HUES6 (cell line): ENCODE measurements around the gene USH1G.

ENCODE experiments used
- H3K27ac ChIP-seq: 2 replicates; pipeline ENCODE4 v1.7.0; 2013; ENCODE audit warnings: low read depth, mild to moderate bottlenecking, low read length, inconsistent platforms
- H3K27me3 ChIP-seq: 2 replicates; pipeline ENCODE4 v1.6.1; 2013; ENCODE audit warnings: low read length; ENCODE audit not compliant: control insufficient read depth, insufficient read depth
- H3K36me3 ChIP-seq: 2 replicates; pipeline ENCODE4 v1.6.1; 2013; ENCODE audit warnings: low read length; ENCODE audit not compliant: control insufficient read depth, insufficient read depth
- H3K4me1 ChIP-seq: 2 replicates; pipeline ENCODE4 v1.6.1; 2013; ENCODE audit warnings: low read length; ENCODE audit not compliant: control insufficient read depth, insufficient read depth
- H3K4me3 ChIP-seq: 2 replicates; pipeline ENCODE4 v1.5.1; 2013; ENCODE audit warnings: low read depth, low read length
- H3K9ac ChIP-seq: one replicate; pipeline ENCODE4 v1.6.1; 2013; ENCODE audit warnings: mild to moderate bottlenecking, low read length
- H3K9me3 ChIP-seq: 2 replicates; pipeline ENCODE4 v1.6.1; 2013; ENCODE audit warnings: low read depth, low read length; ENCODE audit not compliant: control insufficient read depth, insufficient read depth

Gene USH1G

DNA sequence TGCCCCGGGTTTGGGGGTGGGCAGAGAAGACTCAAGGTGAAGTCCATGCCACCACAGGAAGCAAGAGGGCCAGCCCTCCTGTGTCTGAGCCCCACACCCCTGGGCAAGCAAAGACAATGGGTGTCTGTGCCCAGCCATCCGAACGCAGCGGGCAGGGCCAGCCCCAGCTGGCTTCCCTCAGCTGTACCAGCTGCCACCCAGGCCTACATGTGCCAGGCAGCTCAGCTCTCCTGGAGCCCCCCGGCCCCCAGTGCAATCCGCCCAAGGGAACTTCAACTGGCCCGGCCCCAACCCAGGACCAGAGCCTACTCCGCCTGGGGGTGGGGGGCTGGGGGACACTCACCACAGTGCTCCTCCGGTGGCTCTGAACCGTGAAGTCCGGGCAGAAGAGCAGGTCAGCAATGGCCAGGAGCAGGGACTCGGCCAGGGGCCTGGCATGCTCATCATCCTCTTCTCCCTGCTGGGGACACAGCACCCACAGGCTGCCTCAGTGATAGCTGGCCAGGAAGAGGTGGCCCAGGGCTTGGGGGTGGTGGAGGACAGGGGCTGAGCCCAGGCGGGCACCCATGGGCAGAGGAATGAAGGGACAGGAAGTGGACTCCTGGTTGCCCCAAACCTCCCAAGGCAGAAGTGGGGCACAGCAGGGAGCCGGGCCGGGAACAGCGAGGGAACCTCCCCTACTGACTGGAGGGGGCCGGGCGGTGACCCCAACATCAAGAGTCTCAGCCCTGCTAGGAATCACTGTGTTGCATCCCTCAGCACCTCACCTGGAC, 39.8 kb upstream of the USH1G start:
- Histone ChIP-seq H3K27me3 (peaks cover 20% of the 10 kb centered on the region), H3K9me3 (no peaks in the 10 kb centered on the region), H3K9ac (no peak overlapping the region), H3K36me3 (no peaks in the 10 kb centered on the region), H3K4me3 (no peak overlapping the region), H3K4me1 (peaks cover 4% of the 10 kb centered on the region; the same call in 1 of the 2 replicates), H3K27ac (no peak overlapping the region)

DNA sequence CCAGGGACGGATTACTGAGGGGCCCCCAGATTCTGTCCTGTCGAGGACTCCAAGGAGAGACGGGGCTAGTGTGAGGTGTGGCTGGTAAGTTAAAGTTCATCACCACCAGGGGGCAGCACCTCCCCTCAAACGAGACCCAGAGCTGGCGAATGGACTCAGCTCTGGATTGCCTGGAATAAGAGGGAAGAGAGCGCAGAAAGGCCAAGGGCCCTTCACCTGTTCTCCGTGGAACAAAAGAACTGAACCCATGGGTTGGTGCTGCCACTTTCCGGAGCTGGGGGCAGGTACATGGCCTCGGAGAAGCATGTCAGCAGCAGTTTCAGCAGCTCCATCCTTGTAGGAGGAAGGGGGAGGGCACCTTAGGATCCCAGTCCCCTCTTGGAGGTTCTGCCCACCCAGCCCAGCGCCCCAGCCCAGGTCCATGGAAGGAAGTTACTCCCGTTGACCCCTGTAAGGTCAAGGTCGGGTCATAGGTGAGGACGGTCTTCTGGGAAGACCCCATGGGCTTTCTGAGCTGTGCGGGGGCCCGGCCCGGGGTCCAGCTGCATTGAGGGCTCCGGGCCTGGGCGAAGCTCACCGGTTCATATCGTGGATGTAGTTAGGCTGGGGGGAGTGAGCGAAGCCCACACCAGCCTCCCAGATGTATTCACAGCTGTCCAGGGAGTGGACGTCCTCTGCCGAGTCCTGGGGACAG, 38.7 kb upstream of the USH1G start:
- Histone ChIP-seq H3K27me3 (peaks cover 22% of the 10 kb centered on the region), H3K27ac (no peak overlapping the region), H3K4me1 (peaks cover 4% of the 10 kb centered on the region; the same call in 1 of the 2 replicates), H3K36me3 (no peaks in the 10 kb centered on the region), H3K4me3 (no peak overlapping the region), H3K9ac (no peak overlapping the region), H3K9me3 (no peaks in the 10 kb centered on the region)

DNA sequence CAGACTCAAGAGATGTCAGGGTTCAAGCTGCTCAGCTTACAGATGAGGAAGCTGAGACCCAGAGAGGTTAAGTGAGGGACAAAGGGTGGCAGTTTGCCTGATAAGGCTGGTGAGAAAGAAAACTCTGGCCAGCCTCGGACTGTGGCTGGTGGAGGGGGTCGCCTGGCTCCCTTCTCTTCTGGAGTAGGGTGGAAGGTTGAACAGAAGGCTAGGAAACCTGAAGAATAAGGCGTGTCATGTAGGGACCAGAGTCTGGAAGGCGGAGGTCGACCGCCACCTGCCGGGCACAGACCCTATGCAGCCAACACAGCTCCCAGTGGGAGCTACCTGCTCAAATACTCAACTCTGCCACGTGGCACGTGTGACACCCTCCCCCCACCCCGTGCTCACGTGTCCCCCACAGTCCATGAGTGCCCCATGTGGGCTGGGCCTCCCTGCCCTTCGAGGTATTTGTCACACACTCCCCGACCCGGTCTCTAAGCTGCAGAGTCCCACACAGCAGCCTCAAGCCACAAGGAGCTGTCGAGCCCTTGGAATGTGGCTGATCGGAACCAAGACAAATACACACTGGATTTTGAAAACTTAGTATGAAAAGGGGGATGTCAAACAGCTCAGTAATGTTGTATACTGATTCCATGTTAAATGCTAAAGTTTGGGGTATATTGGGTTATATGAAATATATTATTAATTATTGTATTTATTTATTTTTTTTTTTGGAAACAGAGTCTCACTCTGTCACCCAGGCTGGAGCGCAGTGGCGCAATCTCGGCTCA, 37.7 kb upstream of the USH1G start:
- Histone ChIP-seq H3K9me3 (no peaks in the 10 kb centered on the region), H3K36me3 (no peaks in the 10 kb centered on the region), H3K27ac (no peak overlapping the region), H3K4me1 (peaks cover 4% of the 10 kb centered on the region; the same call in 1 of the 2 replicates), H3K4me3 (no peak overlapping the region), H3K9ac (no peak overlapping the region), H3K27me3 (peaks cover 26% of the 10 kb centered on the region)

DNA sequence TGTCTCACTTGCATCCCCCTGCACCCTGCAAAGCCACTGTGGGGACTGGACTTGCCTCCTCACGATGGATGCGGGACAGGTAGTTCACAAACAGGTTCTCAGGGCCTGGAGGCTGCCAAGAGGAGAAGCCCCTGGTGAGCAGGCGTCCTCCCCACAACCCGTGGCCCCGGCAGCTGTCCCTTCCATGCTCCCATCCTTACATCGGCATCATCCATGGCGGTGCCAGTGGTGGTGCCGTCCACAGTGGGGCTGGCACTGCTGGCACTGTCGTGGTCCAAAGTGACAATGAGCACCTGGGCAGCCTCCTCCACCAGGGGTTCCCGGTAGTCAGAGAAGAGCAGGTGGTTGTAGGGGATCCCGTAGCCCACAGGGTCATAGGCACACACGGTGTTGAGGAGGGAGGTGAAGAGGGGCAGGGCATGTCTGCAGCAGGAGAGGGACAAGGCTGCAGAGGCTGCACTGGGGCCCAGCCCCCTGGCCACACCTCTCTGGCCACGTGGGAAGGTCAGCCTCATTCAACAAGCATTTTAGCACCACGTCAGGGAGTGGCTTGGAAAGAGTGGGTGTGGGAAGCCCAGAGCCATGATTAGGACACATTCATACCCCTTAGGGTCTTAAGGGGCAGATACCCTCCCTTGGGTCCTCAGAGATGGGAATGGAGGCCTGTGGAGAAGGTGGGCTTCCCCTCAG, 36.9 kb upstream of the USH1G start:
- no peaks in the 10 kb centered on the region for H3K9me3 ChIP-seq
- H3K4me1 ChIP-seq: peaks cover 4% of the 10 kb centered on the region; the same call in 1 of the 2 replicates
- no peaks in the 10 kb centered on the region for H3K36me3 ChIP-seq
- no peak overlapping the region for H3K4me3 ChIP-seq
- H3K27me3 ChIP-seq: peaks cover 26% of the 10 kb centered on the region
- no peak overlapping the region for H3K9ac ChIP-seq
- H3K27ac ChIP-seq: no peak overlapping the region

DNA sequence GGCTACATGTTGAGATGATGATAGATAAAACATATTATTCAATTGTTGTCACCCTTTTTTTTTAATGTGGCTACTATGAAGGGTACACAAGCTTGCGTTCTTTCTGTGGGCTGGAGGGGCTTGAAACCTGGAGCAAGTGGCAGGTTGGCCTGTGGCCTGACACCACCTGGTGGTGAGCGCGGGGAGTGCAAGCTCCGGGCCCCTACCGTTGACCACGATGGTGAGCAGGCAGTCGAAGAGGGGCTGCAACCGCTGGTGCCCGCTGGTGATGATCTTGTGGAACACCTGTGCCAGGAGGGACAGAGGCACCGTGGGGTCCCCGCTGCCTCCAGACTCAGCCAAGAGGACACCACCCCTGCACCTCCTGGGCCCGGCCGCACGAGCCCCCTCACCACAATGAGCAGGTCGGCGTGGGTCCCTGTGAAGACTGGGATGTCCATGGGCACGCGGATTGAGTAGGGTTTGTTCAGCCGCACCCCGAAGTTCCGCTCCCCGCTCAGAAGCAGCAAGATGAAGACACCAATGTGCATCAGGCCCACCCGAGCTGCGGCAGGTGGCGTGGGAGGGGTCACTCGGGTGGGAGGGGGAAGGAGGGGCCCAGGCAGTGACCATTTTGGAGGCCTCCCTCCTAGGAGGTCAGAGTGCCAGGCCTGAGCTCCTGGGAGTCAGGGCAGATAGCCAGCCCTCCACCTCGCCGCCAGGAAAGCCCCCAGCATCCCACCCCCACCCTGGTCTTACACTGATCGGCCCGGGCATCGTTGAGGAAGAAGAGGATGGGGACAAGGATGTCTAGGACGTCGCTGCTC, 35.1 kb upstream of the USH1G start:
- Histone ChIP-seq H3K4me1 (peaks cover 4% of the 10 kb centered on the region; the same call in 1 of the 2 replicates), H3K9me3 (no peaks in the 10 kb centered on the region), H3K9ac (no peak overlapping the region), H3K36me3 (no peaks in the 10 kb centered on the region), H3K27ac (no peak overlapping the region), H3K4me3 (no peak overlapping the region), H3K27me3 (peaks cover 26% of the 10 kb centered on the region)

DNA sequence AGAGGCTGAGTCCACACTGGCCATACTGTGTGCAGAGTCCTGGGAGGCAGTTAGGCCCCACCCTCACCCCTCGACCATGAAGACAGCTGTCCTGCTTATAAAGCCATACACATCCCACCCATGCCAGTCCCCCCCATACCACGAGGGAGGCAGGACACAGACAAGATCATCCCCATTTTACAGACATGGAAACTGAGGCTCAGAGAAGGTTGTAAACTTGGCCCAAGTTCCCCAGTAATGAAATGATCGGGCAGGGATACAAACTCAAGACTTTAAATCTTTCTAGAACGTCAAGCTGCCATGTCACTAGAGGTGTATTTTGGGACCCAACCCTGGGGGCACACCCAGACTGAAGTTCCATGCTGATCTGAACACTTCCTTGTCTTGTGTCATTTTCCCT, 33.0 kb upstream of the USH1G start:
- Histone ChIP-seq H3K4me1 (peaks cover 7% of the 10 kb centered on the region), H3K9ac (no peak overlapping the region), H3K27me3 (peaks cover 36% of the 10 kb centered on the region), H3K4me3 (no peak overlapping the region), H3K27ac (no peak overlapping the region), H3K9me3 (no peaks in the 10 kb centered on the region), H3K36me3 (no peaks in the 10 kb centered on the region)

DNA sequence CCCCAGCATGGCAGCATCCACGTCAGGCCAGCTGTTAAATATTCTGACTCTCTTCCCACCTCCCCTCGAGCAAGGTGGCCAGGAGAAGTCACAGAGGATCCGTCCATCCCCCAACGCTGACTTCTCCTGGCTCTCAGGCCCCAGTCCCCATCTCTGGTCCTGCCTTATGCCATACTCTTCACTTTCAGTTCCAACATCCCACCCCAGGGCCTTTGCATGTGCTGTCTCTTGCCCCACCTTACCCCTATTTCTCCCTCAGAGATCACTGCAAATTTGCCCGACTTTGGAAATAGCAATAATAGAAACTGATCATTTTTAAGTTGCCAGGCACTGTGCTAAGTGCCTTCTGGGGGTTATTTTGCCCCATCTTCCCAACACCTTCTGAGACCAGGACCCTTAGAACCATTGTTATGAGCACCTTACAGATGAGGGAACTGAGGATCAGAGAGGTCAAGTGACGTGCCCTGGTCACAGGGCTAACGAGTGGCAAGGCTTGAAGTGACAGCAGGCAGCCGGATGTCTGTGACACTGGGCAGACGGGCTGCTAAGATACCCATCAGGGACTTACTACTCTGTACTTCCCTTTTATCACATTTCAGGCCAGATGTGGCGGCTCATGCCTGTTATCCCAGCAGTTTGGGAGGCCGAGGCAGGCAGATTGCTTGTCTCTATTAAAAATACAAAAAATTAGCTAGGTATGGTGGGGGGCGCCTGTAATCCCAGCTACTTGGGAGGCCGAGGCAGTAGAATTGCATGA, 31.8 kb upstream of the USH1G start:
- Histone ChIP-seq H3K4me3 (no peak overlapping the region), H3K9ac (no peak overlapping the region), H3K36me3 (no peaks in the 10 kb centered on the region), H3K9me3 (no peaks in the 10 kb centered on the region), H3K4me1 (peaks cover 13% of the 10 kb centered on the region), H3K27ac (no peak overlapping the region), H3K27me3 (peaks cover 32% of the 10 kb centered on the region)

DNA sequence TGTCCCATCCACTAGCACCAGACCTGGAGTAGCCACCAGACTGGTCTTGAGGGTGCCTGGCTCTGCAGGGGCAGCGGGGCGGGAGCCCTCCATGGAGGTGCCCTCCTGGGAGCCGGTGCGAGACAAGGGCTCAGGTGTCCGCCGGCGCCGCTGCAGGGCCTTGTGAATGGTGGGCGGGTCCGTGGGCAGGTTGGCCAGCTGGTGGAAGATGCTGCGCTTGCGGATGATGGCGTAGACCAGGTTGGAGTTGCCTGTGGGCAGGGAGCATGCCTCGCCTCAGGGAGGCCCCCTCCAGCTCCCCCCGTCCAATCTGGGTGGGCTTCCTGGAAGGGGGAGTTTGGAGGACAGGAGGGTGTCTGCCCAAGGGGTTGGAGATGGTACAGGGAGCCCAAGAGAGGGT, 31.1 kb upstream of the USH1G start:
- H3K27me3 ChIP-seq: peaks cover 30% of the 10 kb centered on the region
- H3K4me1 ChIP-seq: peaks cover 15% of the 10 kb centered on the region
- H3K9ac ChIP-seq: no peak overlapping the region
- H3K27ac ChIP-seq: no peak overlapping the region
- no peaks in the 10 kb centered on the region for H3K36me3 ChIP-seq
- H3K4me3 ChIP-seq: no peak overlapping the region
- no peaks in the 10 kb centered on the region for H3K9me3 ChIP-seq

DNA sequence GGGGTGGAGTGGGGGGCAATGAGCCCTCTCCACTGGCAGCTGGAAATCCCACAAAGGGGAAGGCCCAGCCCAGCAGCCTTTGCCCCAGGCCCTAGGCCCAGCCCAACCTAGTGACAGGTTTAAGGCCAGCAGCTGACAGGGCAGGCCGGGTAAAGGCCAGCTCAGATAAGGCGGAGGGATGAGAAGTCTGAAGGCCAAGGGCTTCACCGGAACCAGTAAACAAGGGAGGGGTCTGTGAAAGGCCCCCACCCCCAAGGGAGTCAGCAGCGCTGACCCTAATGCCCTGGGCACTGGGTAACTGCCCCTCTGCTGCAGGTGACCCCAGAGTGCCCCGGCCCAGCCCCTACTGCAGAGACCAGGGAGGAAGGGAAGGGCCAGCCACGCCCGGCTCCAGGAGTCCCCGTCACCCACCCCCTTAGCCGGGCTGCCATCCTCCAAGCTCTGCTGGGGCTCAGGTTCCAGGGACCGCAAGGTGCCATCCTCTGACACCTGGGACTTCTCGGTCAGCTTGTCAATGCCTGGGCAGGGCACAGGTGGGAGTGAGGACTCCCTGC, 30.2 kb upstream of the USH1G start:
- peaks cover 15% of the 10 kb centered on the region for H3K4me1 ChIP-seq
- no peak overlapping the region for H3K27ac ChIP-seq
- no peak overlapping the region for H3K4me3 ChIP-seq
- H3K36me3 ChIP-seq: no peaks in the 10 kb centered on the region
- H3K9me3 ChIP-seq: no peaks in the 10 kb centered on the region
- H3K27me3 ChIP-seq: peaks cover 25% of the 10 kb centered on the region
- no peak overlapping the region for H3K9ac ChIP-seq
